Stimulated activated naive CD8-positive, alpha-beta T cell treated with anti-CD3 and anti-CD28 coated beads, Interleukin-15, Interleukin-2, amounts not matched to agents 100 U/mL and 50 U/mL, for 24 hours (primary cell): Measurements from ENCODE around the gene HELT.

Experiments
- ATAC-seq: fragments of 150-1000 bp; cut with Tn5 transposase; one replicate; pipeline ENCODE4 v1.10.0; 2021
- DNase-seq: peaks from one replicate; pipeline ENCODE4 v3.0.0; 2021

Gene HELT

GRCh38 chr4:185003596-185004351, 14.5 kb upstream of the HELT start:
- DNase-seq, result no peak
- ATAC-seq, result no peak

- DNase-seq (no peak), ATAC-seq (peak; percentile 45)
Measured at GRCh38 chr4:185004562-185005218, 13.6 kb upstream of the HELT start.

DNA sequence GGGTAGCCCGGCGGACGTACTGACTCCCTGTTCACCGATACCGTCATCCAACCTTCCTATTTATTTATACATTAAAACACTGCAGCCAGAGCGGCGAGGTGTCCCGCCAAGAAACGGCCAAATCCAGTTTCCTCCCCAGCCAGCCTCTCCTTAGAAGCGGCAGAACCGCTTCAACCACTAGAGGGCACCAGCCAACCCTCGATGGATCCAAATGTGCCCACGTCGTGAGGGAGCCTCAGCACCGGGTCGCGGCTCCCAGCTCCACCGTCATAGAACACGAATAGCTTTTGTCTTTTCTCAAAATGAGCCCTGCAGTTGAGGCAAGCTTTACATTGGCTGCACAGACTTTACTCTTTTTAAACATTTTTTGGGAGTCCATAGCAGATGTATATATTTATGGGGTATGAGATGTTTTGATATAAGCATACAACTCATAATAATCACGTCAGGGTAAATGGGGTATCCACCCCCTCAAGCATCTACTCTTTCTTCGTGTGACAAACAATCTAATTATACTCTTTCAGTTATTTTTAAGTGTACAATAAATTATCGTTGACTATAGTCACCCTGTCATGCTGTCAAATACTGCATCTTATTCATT, 13.0 kb upstream of the HELT start:
- ATAC-seq (peak; percentile 90), DNase-seq (peak; percentile 86)

DNA sequence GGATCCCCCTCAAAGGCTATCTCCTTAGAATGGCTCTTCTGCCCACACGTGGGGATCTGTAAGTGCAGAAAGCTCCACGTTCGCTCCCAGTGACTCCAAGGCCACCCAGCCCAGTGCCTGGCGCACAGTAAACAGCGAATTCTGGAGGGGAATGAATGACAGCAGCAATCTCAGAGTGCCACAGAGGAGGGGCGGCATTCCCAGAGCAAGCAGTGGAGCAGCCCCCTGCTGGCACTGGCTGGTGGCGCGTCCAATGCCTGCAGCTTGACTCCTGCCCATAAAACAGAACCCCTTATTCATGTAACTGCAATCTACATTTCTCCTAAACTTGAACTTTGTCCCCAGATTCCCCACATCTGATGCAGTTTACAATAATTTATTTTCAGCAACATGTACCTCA, 6.9 kb upstream of the HELT start:
- DNase-seq, result peak; percentile 33
- ATAC-seq, result peak; percentile 44

DNA sequence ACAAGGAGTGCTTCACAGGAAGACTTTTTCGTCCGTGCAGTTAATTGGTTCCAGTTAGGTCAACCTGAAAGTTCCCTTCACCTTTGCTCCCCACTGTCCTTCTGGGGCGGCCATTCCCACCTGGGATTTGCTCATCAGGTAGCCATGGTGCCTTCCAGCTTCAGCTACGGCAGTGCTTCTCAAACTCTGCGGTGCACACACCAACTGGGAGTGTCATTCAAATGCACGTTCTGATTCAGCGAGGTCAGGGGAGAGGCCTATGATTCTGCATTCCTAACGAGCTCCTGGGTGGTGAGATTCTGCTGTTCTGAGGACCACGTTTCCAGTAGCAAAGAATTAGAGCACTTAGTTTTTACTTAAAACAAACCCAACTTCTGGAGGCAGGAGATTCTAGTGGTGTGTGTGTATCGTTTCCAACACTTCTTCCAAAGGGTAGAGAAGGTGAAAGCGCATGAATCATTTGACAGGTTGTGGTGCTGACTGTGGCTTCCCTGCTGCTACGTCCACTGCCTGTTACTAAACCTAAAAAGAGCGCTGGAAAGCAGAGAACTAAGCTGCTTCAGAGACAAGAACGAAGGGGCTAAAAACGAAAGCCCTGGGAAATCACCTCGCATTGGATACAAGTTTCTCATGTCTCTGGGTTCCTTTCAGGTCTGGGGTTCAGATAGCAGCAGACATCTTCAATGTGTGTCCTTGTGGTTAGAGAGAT, 4.7 kb upstream of the HELT start:
- DNase-seq, result no peak
- ATAC-seq, result no peak

GRCh38 chr4:185015108-185015507, 3.2 kb upstream of the HELT start:
- no peak for ATAC-seq
- DNase-seq, result no peak

GRCh38 chr4:185016101-185016940, 2.0 kb upstream of the HELT start:
- DNase-seq, result no peak
- ATAC-seq, result no peak

- no peak for DNase-seq
- no peak for ATAC-seq
Measured at GRCh38 chr4:185016946-185017758, 1.1 kb upstream of the HELT start.

- ATAC-seq (no peak), DNase-seq (no peak)
Measured at GRCh38 chr4:185018834-185019455, 655 bp downstream of the HELT start.

DNA sequence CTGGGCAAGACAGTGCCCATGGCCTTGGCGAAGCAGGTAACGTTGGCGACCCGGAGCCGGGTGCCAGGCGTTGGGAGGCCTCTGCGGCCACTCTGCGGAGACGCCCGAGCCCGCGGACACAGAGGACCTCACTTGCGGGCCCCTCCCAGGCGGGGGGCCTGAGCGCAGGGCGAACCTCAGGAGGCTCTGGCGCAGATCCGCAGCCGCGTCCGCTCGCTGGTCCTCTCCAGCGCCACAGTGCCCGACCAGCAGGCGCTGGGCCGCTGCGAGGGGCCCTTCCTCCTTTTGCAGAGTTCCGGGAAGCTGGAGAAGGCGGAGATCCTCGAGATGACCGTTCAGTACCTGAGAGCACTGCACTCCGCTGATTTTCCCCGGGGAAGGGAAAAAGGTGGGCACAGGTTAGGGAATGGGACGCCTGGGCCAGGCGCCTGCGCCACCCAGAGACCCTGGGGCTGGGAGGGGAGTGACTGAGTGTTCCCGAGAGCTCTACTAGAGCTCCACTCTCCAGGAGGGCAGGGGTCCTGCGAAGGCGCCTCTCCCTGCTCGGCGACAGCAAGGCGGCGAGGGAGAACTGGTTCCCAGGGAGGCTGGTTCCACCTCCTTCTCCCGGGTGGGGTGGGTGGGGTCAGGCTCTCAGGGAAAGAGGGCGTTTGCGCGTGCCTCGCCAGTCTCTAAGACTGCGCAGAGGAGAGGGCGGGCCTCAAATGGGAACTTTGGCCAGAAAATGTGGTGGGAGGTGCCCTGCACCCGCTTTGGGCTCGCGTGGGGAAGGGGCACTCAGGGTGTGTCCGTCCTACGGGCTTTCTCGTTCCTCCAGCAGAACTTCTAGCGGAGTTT, 1.4 kb downstream of the HELT start:
- DNase-seq (no peak), ATAC-seq (no peak)

GRCh38 chr4:185020293-185020808, 2.1 kb downstream of the HELT start:
- DNase-seq (peak; percentile 20), ATAC-seq (no peak)

DNA sequence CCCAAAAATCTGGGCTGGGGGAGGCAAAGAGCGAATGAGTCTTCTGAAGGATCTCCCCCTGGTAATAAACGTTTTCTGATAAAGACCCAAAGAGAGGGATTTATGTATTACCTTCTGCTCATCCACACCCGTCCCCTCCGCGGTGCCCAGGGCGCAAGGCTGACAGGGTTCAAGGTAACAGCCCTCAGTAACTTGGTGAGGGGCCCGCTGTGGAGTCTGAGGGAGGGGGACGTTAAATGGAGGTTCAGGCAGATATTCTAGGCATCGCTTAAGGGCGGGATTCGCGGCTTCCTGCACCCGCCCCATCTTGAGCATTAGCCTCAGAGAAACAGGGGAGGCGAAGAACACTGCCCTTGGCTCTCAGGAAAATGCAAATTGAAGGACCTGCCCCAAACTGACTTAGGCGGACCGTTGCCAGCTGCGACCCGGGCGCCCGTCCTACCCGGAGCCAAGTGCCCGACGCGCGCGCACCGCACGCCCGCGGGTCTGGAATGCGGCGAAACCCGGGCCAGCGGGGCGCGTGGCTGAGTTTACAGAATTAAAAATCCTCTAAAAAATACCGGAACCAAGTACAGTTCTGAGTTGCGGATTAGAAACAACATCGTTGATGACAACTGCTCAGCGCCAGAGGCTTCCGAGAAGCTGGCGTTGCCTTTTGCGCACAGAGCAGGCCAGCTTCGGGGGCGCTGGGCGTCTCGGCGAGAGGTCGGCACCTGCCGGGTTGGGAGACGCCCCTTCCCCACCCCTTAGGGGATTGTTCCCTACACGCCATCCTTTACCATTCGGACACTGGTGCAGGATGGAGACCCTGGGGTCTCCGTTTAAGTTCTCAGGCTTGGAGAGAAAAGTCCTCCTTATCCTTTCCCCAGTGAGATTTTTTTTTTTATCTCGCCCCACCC, 2.8 kb downstream of the HELT start:
- ATAC-seq, result no peak
- no peak for DNase-seq

DNA sequence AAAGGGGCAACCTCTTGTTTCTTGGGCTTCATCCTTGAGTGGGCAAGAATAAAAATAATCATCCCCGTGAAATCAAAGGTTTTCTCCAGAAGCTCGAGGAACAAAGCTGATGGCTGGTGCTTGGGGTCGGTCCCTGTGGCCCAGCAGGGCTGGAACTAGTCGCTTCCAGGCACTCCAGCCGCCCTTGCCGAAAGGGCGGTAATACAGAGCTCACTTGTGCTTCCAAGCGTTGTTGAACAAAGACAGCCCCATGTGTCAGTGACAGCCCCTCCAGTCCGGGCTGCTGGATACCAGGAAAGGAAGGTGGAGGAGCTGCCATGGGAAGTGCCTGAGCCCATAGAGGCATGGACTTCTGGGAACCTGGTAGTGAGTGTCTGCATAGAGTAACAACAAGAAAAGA, 5.2 kb downstream of the HELT start:
- no peak for DNase-seq
- no peak for ATAC-seq

- DNase-seq, result no peak
- ATAC-seq, result no peak
Measured at GRCh38 chr4:185028625-185029024, 10.3 kb downstream of the HELT start.

DNA sequence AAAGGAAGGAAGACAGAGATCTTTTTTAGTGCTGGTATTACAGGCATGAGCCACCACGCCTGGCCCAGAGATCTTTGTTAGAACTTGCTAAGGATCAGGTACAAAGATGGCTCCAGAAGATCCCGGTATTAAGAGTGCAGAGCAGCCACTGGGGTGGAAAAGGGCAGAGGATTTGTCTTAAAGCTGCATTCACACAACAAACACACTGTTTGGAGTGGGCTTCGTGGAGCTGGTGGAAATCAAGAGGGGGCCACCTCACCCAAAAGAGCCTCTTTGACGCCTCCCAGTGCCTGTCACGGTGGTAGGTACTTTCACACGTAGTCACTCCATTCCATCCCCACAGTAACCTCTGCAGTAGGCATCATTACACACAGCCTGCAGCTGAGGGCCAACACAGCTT, 13.3 kb downstream of the HELT start:
- no peak for DNase-seq
- ATAC-seq, result no peak

DNA sequence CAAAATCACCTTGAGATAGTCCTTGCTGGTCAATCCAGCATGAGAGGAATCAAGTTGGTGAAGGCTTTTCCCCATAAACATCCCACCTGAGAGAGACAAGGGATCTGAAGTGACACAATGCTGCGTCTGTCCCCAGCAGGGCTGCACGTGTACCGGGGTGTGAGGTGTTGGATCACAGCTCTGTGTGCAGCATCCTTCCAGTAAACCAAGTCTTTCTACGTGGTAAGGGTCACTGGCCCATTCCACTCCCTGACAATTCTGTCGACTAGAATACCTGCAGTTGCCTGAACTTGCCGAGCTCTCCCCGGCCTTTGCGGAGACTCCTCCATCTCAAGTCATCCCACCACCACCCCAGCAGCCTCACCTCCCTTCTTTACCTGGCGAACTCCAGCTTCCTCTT, 14.8 kb downstream of the HELT start:
- ATAC-seq, result no peak
- DNase-seq, result no peak

DNA sequence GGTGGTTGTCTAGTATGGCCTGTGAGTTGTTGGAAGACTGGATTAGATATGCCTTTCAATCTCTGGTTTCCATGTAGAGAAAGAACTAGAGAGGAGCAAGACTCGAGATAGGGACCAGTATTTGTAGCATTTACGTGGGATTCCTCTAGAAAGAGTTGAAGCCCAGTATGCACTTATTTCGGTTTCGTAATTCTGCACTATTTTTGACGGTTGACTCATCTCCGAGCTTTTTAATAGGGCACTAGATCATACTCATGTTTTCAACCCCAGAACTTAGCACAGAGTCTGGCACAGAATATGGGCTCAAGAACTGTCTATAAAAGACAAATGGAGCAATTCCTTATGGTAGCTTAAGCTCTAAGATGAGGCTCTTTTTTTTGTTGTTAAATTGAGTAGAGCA, 15.7 kb downstream of the HELT start:
- ATAC-seq, result no peak
- DNase-seq, result no peak

DNA sequence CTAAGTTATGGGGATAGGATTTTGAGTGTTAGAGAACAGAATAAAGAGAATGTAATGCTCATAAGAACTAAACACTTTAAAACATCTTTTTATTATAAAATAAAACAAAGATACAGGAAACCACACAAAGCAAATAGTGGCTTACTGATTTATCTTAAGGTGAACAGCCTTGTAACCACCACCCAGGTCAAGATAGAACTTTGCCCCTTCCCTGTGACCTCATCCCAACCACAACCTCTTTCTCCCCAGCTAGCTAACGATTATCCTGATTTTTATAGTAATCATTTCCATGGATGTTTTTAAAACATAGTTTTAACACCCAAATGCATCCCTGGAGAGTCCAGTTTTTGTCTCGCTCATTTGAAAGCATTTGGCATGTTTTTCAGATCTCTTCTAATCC, 17.0 kb downstream of the HELT start:
- DNase-seq (no peak), ATAC-seq (no peak)
